GM20000 (cell line): ENCODE data around the gene RIT2.

ENCODE experiments used
- DNase-seq: peaks from one replicate; pipeline ENCODE4 v3.0.0; 2012; ENCODE audit warnings: low spot score
- TF ChIP-seq, protein P1 (sequence below): IDR thresholded peaks from 2 replicates; pipeline ENCODE4 v1.5.1; 2012; ENCODE audit warnings: mild to moderate bottlenecking, control low read depth; ENCODE audit errors: extremely low read depth, missing control alignments

RIT2 gene

DNA sequence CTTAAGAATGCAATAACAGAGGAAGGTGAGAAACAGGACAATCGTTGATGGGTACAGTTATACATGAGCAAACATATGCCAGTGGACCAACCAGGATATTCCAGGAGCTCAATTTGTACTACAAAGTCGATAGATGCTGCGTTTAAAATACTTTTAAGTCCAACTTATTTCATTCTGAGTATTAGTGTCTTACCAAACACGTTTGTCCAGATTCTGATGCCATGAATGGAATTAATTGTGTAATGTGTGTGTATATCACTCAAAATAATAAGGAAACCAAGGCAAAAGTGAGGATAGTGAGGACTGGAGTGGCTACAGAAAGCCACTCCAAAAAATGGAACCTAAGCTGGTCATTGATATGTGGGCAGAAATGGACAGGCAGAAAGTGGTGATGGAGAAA is 332.6 kb downstream of the RIT2 start:
- TF ChIP-seq, protein P1, sequence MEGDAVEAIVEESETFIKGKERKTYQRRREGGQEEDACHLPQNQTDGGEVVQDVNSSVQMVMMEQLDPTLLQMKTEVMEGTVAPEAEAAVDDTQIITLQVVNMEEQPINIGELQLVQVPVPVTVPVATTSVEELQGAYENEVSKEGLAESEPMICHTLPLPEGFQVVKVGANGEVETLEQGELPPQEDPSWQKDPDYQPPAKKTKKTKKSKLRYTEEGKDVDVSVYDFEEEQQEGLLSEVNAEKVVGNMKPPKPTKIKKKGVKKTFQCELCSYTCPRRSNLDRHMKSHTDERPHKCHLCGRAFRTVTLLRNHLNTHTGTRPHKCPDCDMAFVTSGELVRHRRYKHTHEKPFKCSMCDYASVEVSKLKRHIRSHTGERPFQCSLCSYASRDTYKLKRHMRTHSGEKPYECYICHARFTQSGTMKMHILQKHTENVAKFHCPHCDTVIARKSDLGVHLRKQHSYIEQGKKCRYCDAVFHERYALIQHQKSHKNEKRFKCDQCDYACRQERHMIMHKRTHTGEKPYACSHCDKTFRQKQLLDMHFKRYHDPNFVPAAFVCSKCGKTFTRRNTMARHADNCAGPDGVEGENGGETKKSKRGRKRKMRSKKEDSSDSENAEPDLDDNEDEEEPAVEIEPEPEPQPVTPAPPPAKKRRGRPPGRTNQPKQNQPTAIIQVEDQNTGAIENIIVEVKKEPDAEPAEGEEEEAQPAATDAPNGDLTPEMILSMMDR, result no peak

DNA sequence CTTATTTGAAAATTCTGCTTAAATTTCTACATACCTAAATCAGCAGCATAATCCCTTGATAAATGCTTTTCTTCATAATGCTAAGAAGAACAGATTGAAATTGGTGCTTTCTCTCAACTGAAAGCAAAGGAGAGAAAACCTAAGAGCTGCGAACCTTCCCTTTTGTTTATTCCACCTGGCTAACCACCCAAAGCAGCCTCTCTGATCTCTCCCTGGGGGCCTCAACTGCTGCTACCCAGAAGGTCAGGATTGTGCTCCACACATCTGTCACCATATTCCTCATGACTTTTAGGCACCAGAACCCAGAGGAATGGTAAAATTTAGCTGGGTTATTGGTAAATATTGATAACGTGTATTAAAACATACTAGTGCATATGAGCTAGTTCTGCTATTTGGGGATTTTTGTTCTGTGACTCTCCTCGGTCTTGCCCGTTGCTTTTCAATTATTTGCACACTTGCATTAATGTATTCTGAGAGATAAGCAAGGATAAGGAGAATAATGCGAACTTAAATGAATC is 334.1 kb downstream of the RIT2 start:
- DNase-seq, result no peak
- TF ChIP-seq, protein P1, result no peak

More for the DNA sequence above, 332.6 kb downstream of the RIT2 start:
- DNase-seq, result no peak

DNA sequence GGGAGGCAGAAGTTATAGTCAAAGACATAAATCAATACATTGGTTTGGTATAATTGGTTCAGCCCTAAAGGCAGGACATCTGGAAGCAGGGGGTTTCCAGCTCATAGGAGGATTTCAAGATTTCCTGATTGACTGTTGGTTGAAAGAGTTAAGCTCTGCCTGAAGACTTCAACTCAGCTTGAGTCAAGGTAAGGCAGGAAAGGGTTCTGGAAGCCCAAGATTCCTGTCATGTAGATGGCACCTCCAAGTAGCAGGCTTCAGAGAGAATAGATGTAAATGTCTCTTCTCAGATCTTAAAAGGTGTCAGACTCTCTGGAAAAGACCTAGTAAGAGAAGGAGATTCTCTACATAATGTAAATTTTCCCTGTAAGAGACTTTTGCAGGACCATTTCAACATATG is 335.3 kb downstream of the RIT2 start:
- DNase-seq, result no peak
- TF ChIP-seq, protein P1, result no peak

DNA sequence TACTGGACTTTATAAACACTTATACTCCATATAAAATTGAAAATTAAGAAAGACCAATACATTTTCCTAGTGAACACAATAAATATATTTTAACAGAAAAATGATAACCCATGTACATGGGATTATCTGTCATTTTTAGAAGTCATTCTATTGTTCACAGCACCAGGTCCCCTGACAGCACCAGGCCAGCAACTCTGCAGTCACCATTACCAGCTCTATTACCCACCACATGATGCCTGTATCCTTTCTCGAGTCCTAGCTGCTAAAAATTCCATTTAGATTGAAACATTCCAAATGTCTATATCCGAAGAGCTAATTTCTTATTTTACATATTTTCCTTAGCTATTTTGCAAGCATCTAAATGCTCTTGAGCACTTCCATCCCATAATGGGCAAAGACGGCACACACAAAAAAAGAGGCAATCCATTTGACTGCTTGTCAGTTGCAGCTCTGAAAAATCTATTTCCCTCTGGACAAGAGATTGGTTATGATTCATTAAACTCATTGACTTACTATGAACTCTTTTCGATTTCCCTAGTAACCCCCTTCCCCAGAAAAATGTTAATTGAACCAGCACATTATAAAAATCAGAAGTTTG is 336.9 kb downstream of the RIT2 start:
- DNase-seq, result no peak
- TF ChIP-seq, protein P1, result no peak

DNA sequence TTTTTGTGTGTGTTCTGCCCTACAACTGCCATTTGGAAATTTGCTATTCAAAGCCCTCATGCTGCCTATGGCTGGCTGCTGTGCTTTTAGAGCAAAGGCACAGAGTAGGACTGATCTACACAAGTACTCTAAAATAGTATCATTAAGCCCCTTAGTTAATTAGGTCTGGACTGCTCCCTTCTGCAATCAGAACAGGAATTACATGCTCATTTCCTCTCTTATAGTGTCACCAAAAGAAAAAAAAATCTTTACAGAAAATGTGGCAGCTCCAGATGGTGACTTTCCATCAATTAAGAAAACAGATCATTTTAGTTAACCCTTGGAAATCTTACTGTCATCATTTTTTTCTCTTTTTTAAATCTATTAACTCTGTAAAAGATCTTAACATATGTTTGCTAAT is 337.5 kb downstream of the RIT2 start:
- DNase-seq, result no peak
- TF ChIP-seq, protein P1, result no peak

DNA sequence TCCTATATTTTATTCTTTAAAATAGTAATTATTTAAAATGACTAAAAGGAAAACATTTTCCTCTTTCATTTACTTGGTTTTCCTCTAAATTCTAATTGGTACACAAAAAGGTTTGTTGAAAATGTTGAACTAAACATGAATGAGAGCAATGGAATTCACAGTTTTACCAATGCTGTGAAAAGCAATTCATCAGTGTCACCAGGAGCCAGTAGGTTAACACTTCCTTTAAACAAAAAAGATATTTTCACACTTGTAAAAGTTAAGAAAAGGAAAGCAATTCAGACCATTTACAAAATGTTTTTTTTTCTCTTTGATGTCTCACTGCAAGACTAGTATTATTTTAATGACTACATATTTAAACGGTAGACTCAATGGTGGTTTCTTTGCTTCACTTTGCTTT is 341.6 kb downstream of the RIT2 start:
- DNase-seq, result no peak
- TF ChIP-seq, protein P1, result no peak

DNA sequence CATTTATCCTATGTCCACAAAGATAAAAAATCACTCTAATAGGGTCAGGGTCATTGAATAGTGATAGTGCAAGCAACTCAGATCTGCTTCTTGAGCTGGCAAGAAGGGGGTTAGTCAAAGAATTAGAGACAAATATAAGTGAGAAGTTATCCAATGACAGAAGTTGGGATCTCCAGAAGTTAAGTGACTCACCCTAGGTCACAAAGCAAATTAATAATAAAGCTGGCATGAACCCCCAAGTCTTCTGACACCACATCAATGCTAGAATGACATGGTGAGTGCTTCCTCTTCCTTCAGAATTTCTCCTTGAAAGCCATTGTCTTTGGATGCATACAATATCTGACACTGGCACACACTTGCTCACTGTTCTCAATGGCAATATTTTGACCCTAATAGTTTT is 343.5 kb downstream of the RIT2 start:
- TF ChIP-seq, protein P1, result no peak

More for the DNA sequence above, 343.5 kb downstream of the RIT2 start:
- DNase-seq, result no peak
